ENCODE data around the gene SMIM32.

Gene SMIM32

DNA sequence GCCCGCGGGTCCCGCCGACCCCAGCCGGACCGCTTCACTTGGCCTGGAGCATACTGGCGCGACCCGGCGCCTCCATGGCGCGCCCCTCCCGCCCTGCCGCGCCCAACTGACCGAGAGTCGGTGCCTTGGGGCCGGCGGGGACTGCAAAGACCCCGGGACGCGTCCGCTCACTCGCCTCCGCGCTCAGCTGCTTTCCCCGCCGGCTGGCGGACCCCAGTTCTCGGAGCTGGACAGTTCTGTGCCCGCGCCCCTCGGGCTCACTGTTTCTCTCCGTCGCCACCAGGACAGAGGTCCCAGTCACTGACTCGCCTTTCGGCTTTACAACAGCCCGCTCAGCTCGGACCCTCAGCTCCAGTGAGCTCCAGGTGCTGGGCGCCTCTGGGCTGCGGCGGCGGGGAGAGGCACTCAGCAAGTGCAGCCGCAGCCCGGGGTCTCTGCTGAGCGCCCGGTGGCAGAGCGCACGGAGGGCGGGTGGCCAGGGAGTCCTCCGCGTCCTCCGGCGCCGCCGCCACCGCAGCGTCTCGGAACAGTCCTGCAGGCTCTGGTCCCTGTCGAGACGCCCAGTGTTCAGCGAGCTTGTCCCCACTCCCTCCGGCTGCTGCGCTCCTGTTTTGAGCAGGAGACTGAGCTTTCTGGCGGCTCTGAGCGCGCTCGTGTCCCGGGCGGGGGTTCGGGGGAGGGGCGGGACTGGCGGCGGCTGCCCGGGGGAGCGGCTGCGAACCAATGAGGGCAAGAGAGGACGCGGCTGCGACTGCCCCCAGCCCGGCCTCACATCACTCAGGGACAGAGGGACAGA is at the start of gene SMIM32:
TSS of gene SMIM32 (minus strand) at position 637 of the 796 bp plus-strand sequence. CDS start 638 bp downstream, outside the sequence.
- no peak for DNase-seq (ENCODE audit: extremely low read depth in 1 of 2, low read depth in 1 of 2)

- DNase-seq (ENCODE audit: extremely low read depth in 1 of 2, low read depth in 1 of 2), result no peak
These were observed 49.6 kb upstream of the SMIM32 start for GRCh38 chr5:136242611-136243010.

DNA sequence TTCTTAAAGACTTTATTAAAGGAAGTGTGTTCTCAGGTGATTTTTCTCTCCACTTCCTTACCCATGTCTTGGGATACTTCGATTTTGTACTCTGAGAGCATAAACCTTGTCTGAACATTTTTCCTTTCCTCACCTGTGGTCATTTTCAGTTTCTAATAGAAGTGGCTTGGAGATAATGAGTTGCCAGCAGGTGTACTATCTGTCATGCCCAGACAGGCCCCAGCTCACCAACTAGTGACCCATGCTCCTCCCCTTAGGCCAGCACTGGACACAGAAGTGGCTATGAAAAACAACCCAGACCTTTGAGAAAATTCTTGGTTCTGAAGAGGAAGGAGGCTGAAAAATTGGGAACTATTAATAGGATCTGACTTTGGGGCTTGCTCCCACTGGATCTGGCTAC is 49.2 kb upstream of the SMIM32 start:
- DNase-seq (ENCODE audit: extremely low read depth in 1 of 2, low read depth in 1 of 2), result no peak

DNA sequence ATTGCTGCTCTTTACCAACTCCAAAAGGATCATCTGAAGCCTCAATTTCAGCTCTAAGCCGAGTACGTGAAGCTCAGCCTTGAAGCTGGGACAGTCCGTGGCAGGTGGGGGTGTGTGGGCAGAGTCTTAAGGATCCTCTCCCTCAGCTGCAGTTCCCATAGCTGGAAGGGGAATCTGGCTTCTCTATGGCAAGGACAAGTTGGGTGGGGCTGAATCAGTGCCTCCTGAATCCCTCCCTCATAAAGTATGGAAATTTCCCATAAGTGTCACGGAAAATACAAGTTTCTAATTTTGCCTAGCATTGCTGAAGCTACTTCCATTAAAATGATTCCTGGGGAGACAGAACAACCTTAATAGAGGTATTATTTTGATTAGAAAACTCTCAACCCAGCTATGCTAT is 47.9 kb upstream of the SMIM32 start:
- DNase-seq (ENCODE audit: extremely low read depth in 1 of 2, low read depth in 1 of 2), result no peak

DNA sequence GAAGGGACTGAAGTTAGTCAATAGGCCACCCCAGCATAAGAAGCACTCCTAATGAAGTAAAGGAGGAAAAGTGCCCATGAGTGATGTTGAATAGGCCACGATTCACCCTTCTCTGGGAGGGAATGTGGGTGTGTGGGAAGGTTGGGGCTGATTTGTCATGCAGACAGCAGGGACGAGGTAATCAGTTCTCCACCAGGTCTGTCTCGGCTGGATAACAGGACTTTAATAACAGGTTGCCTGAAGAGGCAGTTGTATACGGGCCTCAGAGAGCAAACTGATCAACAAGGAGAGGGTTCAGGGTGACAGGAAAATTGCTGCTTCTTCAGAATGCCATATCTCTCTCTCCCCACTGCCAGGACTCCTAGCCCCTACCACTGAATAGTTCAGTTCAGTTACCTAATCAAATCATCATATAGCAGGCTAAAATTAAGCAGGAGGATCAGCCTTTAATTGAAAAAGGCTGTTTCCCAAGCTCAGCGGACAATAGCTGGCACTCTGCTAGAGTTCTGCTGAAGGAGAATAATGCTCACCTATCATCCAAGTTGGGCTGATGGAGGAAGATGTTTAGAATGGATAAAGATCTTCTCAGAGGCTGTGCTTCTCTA is 43.6 kb upstream of the SMIM32 start:
- DNase-seq (ENCODE audit: extremely low read depth in 1 of 2, low read depth in 1 of 2), result no peak

DNA sequence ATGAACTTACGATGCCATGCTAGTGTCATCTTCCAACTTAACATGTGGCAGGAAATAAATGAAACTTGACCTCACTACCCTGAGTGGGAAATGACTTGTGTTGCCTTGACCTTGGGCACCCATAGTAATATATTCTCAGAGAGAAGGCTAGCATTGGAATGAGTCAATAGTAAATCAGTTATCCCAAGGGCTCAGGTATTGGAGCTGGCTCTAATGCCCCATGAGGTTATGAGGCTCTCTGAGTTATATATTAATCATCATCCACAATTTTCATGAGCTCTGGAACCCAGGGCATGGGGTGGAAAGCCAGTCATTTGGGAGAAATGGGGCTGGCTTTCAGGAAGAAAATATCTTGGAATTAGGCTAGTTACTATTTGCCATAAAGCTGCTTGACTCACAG is 42.4 kb upstream of the SMIM32 start:
- DNase-seq (ENCODE audit: extremely low read depth in 1 of 2, low read depth in 1 of 2), result no peak

GRCh38 chr5:136232316-136232715 is 39.4 kb upstream of the SMIM32 start:
- DNase-seq (ENCODE audit: extremely low read depth in 1 of 2, low read depth in 1 of 2), result no peak

DNA sequence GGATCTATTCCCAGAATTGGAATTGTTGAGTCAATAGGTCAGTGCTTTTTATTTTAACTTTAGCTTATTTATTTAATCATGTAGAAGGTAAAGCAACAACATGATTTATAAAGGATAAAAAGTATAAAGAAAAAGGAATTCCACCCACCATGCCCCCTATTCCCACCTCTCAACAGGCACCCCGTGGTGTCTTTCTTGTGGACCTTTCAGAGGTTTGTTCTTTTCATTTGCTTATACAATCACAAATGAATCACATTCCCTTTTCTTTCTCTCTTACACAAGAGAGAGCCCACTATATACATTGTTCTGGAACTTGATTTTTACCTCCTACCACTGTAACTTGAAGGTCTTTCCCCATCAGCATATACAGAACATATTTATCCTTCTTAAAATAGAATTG is 37.2 kb upstream of the SMIM32 start:
- DNase-seq (ENCODE audit: extremely low read depth in 1 of 2, low read depth in 1 of 2), result no peak

- no peak for DNase-seq (ENCODE audit: extremely low read depth in 1 of 2, low read depth in 1 of 2)
These were observed 35.3 kb upstream of the SMIM32 start for GRCh38 chr5:136228136-136228757.

DNA sequence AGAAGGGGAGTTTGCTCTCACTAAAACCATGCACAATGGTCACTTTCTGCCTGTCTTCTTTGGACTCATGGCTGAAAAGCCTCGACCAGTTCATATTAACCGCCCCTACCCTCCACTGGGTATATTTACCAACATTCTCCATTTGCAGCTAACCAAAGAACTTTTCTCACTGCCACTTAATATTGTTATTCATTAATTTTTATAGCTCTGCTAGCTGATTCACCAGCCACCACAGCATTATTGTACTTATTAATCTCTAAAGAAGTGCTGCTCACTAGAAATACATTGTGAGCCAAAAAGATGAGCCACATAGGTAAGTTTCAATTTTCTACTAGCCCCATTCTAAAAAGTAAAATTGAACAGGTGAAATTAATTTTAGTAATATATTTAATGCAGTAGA is 33.4 kb upstream of the SMIM32 start:
- no peak for DNase-seq (ENCODE audit: extremely low read depth in 1 of 2, low read depth in 1 of 2)

- no peak for DNase-seq (ENCODE audit: extremely low read depth in 1 of 2, low read depth in 1 of 2)
These were observed 32.8 kb upstream of the SMIM32 start for GRCh38 chr5:136225796-136226195.

DNA sequence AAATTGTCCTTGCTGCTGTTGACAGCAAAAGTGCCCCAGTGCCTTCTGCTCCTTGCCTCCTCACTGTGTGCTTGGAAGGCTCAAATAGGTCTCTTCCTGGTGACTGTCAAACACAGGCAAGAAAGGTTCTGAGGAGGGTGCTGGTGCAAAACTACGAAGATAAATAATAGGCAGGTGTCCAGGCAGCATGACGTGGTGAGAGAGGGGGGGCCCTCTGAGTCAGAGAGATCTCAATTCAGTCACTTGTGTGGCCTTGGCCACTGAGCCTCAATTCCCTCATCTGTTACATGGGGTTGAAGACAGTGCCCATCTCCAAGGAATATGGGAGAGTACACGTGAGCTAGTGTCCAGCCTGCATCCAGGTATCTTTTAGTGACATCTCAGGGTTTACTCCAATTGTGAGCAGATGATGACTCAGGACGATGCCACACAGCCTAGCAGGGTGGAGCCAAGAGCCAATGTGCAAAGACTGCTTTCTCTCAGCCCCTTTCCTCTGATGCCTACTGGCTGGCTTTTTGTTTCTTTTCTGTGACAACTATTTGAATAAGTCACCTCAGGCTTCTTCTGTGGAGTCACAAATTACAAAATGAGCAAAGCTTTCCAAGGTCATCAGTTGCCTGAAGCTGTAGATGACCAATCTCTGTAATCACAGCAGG is 29.7 kb upstream of the SMIM32 start:
- DNase-seq (ENCODE audit: extremely low read depth in 1 of 2, low read depth in 1 of 2), result no peak

GRCh38 chr5:136221340-136221739 is 28.4 kb upstream of the SMIM32 start:
- no peak for DNase-seq (ENCODE audit: extremely low read depth in 1 of 2, low read depth in 1 of 2)

GRCh38 chr5:136216230-136216629 is 23.3 kb upstream of the SMIM32 start:
- DNase-seq (ENCODE audit: extremely low read depth in 1 of 2, low read depth in 1 of 2), result no peak

- DNase-seq (ENCODE audit: extremely low read depth in 1 of 2, low read depth in 1 of 2), result no peak
These were observed 22.9 kb upstream of the SMIM32 start for GRCh38 chr5:136215812-136216211.

DNA sequence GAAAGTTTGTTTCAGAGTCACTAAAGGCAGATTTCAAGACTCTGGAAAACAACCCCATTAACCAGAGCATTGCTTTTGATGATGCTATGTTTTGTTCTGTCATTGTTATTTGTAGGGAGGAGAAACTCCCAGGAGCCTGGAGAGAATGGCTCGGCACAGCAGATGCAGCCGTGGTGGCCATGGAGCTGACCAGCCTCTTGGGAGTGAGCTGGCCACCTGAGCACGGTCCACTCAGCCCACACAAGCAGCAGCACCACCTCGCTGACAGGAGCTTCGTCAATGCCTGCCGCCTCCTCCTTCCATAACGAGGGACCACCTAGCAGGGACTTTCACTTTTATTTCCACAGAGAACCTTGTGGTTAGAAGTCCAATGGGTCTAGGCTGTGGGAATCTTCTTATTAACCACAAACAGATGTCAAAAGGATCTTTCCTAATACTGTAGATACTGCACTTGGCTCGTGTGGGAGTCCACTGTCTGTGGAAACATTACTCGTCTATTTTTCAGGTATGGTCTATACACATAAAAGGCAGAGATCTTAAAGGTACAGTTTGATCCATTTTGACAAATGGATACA is 21.0 kb upstream of the SMIM32 start:
- no peak for DNase-seq (ENCODE audit: extremely low read depth in 1 of 2, low read depth in 1 of 2)

DNA sequence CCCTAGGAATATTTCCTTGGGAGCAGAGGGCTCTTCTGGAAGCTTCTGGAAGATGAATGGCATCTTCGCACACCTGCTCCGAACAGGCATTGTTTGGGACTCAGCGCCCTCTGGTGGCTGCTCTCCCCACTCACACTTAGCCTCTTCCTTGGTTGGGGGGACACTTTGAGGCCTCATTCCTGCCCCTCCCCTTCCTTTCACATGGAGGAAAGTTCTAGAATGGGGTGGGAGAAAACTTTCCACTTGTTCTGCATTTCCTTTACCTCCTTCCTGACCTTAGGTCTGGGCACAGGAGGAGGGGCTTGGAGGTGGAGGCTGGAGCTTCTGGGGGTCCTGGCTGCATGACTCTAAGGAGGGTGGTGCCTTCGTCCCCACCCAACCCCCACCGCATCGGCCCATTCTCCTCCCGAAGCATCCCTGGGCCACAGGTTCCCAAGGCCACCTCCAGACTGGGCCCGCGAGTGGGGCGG is 19.3 kb upstream of the SMIM32 start:
- peak in 1 of 2 donors; percentile 17 for DNase-seq (ENCODE audit: extremely low read depth in 1 of 2, low read depth in 1 of 2)

GRCh38 chr5:136211282-136212040 is 18.5 kb upstream of the SMIM32 start:
- DNase-seq (ENCODE audit: extremely low read depth in 1 of 2, low read depth in 1 of 2), result no peak

- no peak for DNase-seq (ENCODE audit: extremely low read depth in 1 of 2, low read depth in 1 of 2)
These were observed 17.3 kb upstream of the SMIM32 start for GRCh38 chr5:136210259-136210658.

GRCh38 chr5:136209346-136209910 is 16.5 kb upstream of the SMIM32 start:
- no peak for DNase-seq (ENCODE audit: extremely low read depth in 1 of 2, low read depth in 1 of 2)

Data from activated CD8-positive, alpha-beta memory T cell treated with anti-CD3 and anti-CD28 coated beads for 1 hour (primary cell).